Psoas muscle (tissue), 8 donors: ENCODE data around the gene GRK1. TPM values are rescaled to one million over a fixed set of nuclear protein-coding genes. Genes with fewer than 3 reads are reported as not detected.
A peak's percentile ranks its signal among the peaks of the same experiment; 100 is the strongest.

Experiments used
- ATAC-seq, 4 donors: fragments of 200-7000 bp; cut with Tn5 transposase; one replicate each; pipeline ENCODE4 v1.9.1; 2020; ENCODE audit warnings: moderate library complexity in 3 of 4, mild to moderate bottlenecking in 2 of 4
- DNase-seq, 2 donors: peaks; one replicate each; pipeline ENCODE4 v3.0.0-alpha.2; 2020
- H3K27ac ChIP-seq: fragments of 200-600 bp; one replicate; pipeline ENCODE4 v1.8.0; 2022
- H3K27me3 ChIP-seq, 3 donors: fragments of 200-600 bp in 1 of 3; one replicate each; pipeline versions ENCODE4 v1.6.1 to v1.8.0; 2013 to 2022; ENCODE audit warnings: low read length in 2 of 3, mild to moderate bottlenecking in 2 of 3, moderate library complexity in 1 of 3; ENCODE audit not compliant: insufficient read depth in 3 of 3
- H3K36me3 ChIP-seq, 2 donors: fragments of 200-600 bp in 1 of 2; one replicate each; pipeline versions ENCODE4 v1.6.1 to v1.8.0; 2013 to 2022; ENCODE audit warnings: low read depth in 1 of 2, mild to moderate bottlenecking in 1 of 2, moderate library complexity in 1 of 2; ENCODE audit not compliant: insufficient read depth in 1 of 2
- H3K4me1 ChIP-seq: fragments of 200-600 bp; one replicate; pipeline ENCODE4 v1.8.0; 2022
- H3K4me3 ChIP-seq: fragments of 200-600 bp; one replicate; pipeline ENCODE4 v1.8.0; 2022; ENCODE audit warnings: mild to moderate bottlenecking
- H3K9me3 ChIP-seq: fragments of 200-600 bp; one replicate; pipeline ENCODE4 v1.8.0; 2022
- CTCF ChIP-seq: fragments of 200-600 bp; IDR thresholded peaks from one replicate; pipeline ENCODE4 v1.8.0; 2022; ENCODE audit warnings: antibody characterized with exemption
- WGBS, 3 donors: extraction: QIAGEN DNeasy Blood & Tissue Kit; methylation state at CpG; one replicate each; pipeline versions ENCODE4 v1.1.6 to v1.1.7; 2013; 5-methylcytosine and 5-hydroxymethylcytosine counted together
- intact Hi-C, 2 donors: fragments of 100-400 bp; cut with DNase I; formaldehyde crosslinking; loops; one replicate each; pipeline versions ENCODE4 v1.11.0 to v1.14.2; 2022
- polyA plus RNA-seq, 3 donors: library from polyadenylated mRNA; stranded (reverse); fragments of 200-250 nt; gene quantifications; one replicate each; pipeline ENCODE4 v1.2.3, GENCODE V29; 2013
- total RNA-seq, 4 donors: library from RNA; stranded (reverse); fragmentation: NEBNext Ultra II Directional in 2 of 4; extraction: Animal tissue kit (Norgen Biotek cat#: 25700) in 2 of 4; gene quantifications; one replicate each; pipeline versions ENCODE4 v1.2.1 to v1.2.4, GENCODE V29; 2021 to 2023
- donor health status: healthy with polysubstance abuse.
- donor health status: DM: no; HTN: no; CAD: no; lungs with moderate emphysema.
- donor health status: Bipolar disorder and iron deficiency.
- donor health status: healthy.
- donor health status: DM: yes; HTN: yes; CAD: no.
- donor health status: DM: no; HTN: no; CAD: no.
- donor health status: DM: no; HTN: no; CAD: no.
- donor health status: DM: yes; HTN: yes; CAD: no.

The GRK1 gene
- total and polyA plus RNA-seq, 7 donors = 0.10 TPM; not detected in 6

- peaks cover 0 to 18% (median 0%) of the 10 kb centered on the region in 3 donors for H3K27me3 ChIP-seq
- H3K27ac ChIP-seq = no peak overlapping the region
- intact Hi-C loops = no loop called here
- no peak for DNase-seq
- no peak overlapping the region for H3K4me3 ChIP-seq
- TF ChIP-seq CTCF = no peak
- no peaks in the 10 kb centered on the region for H3K36me3 ChIP-seq
- 90 to 94% (median 92%) methylated on average over 5 of the region's 5 CpGs for WGBS, 3 donors
- H3K4me1 ChIP-seq = no peaks in the 10 kb centered on the region
- ATAC-seq = no peak
- H3K9me3 ChIP-seq = no peaks in the 10 kb centered on the region
Observed at GRCh38 chr13:113770937-113771336, 103.9 kb downstream of the GRK1 start.

- no peak overlapping the region for H3K27ac ChIP-seq
Observed at GRCh38 chr13:113771709-113772331, 104.8 kb downstream of the GRK1 start.

GRCh38 chr13:113774177-113775107 is 107.4 kb downstream of the GRK1 start:
- Histone ChIP-seq H3K36me3 (no peaks in the 10 kb centered on the region), H3K4me3 (no peak overlapping the region), H3K27me3 (peaks cover 0 to 35% (median 4%) of the 10 kb centered on the region in 3 donors), H3K4me1 (no peaks in the 10 kb centered on the region), H3K9me3 (no peaks in the 10 kb centered on the region), H3K27ac (no peak overlapping the region)
- ATAC-seq (peak in 1 of 4 donors; percentile 32), DNase-seq (no peak)
- TF ChIP-seq CTCF = no peak
- intact Hi-C loops = no loop called here
- 55 to 69% (median 63%) methylated on average over 9 of the region's 9 CpGs for WGBS, 3 donors

More at GRCh38 chr13:113771709-113772331, 104.8 kb downstream of the GRK1 start:
- no peaks in the 10 kb centered on the region for H3K4me1 ChIP-seq
- no peak for DNase-seq
- no peak overlapping the region for H3K4me3 ChIP-seq
- peaks cover 0 to 26% (median 0%) of the 10 kb centered on the region in 3 donors for H3K27me3 ChIP-seq
- no peak for ATAC-seq
- WGBS, 3 donors = 67 to 72% (median 70%) methylated on average over 4 of the region's 4 CpGs
- intact Hi-C loops = no loop called here
- no peaks in the 10 kb centered on the region for H3K9me3 ChIP-seq
- H3K36me3 ChIP-seq = no peaks in the 10 kb centered on the region
- no peak for TF ChIP-seq CTCF

GRCh38 chr13:113775451-113776145 is 108.6 kb downstream of the GRK1 start:
- DNase-seq (peak in 1 of 2 donors; percentile 30), ATAC-seq (no peak)
- H3K27me3 ChIP-seq = peaks cover 0 to 35% (median 4%) of the 10 kb centered on the region in 3 donors
- H3K9me3 ChIP-seq = no peaks in the 10 kb centered on the region
- TF ChIP-seq CTCF = no peak
- no peaks in the 10 kb centered on the region for H3K4me1 ChIP-seq
- H3K4me3 ChIP-seq = no peak overlapping the region
- intact Hi-C loops = no loop called here
- 88 to 90% (median 88%) methylated on average over 28 of the region's 28 CpGs for WGBS, 3 donors
- H3K27ac ChIP-seq = no peak overlapping the region
- H3K36me3 ChIP-seq = no peaks in the 10 kb centered on the region
